Measurements from ENCODE around the gene CHSY1. TPM values are rescaled to one million over a fixed set of nuclear protein-coding genes. Genes with fewer than 3 reads are reported as not detected.

The CHSY1 gene
- total and polyA plus RNA-seq, 5 donors = 11.9 to 44.7 (median 27.0) TPM

DNA sequence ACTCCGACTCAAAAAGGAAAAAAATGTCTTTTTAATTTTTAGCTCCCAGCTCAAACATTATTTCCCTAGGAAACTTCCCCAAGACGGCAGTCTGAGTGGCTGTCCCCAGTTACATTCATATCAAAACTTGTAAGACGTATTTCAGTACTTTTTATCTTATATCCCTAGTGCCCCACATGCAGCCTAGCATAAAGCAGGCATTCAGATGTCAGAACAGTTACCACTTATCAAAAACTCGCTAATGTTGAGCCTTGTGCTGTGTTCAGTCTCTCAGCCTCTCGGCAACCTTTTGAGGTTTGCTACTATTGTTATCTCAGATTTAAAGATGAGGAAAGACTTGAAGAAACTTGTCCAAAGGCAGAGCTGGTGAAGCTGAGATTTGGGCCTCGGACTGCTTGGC, 32.1 kb upstream of the CHSY1 start:
- no peaks in the 10 kb centered on the region for H3K4me1 ChIP-seq (ENCODE audit: control insufficient read depth, insufficient read depth, low read length)
- no peaks in the 10 kb centered on the region for H3K9me3 ChIP-seq (ENCODE audit: control insufficient read depth, low read length)
- 84% methylated on average over 6 of the region's 6 CpGs for WGBS
- ATAC-seq (no peak), DNase-seq (no peak)
- no peak overlapping the region for H3K4me3 ChIP-seq (ENCODE audit: low read length)
- no peak overlapping the region for H3K27ac ChIP-seq (ENCODE audit: low read length)
- intact Hi-C loops (cut with DNase I) = no loop called here
- H3K27me3 ChIP-seq (ENCODE audit: control insufficient read depth, insufficient read depth) = no peaks in the 10 kb centered on the region

DNA sequence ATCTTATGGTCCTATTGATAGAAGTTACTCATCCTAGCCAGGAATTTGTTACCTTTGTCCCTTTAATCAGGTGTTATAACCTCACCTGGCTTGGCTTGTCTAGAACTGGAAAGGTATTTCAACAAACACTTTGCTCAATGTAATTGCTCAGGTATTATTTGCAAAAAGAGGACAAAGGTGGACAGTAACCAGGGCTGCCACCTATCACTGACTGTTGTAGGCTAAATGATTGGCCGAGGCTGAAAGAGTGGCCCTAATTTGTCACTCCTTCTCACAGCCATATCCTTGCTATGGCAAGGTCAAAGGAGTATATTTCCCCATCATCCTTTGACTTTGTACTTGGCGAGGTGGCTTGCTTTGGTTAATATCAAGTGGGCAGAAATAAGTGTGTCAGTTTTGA, 28.2 kb upstream of the CHSY1 start:
- DNase-seq = no peak
- Histone ChIP-seq H3K27ac (ENCODE audit: low read length) (no peak overlapping the region), H3K4me3 (ENCODE audit: low read length) (no peak overlapping the region), H3K27me3 (ENCODE audit: control insufficient read depth, insufficient read depth) (no peaks in the 10 kb centered on the region), H3K4me1 (ENCODE audit: control insufficient read depth, insufficient read depth, low read length) (peaks cover 2% of the 10 kb centered on the region), H3K9me3 (ENCODE audit: control insufficient read depth, low read length) (no peaks in the 10 kb centered on the region)
- ATAC-seq = no peak
- intact Hi-C loops (cut with DNase I) = no loop called here
- WGBS = 90% methylated on average over 2 of the region's 2 CpGs

DNA sequence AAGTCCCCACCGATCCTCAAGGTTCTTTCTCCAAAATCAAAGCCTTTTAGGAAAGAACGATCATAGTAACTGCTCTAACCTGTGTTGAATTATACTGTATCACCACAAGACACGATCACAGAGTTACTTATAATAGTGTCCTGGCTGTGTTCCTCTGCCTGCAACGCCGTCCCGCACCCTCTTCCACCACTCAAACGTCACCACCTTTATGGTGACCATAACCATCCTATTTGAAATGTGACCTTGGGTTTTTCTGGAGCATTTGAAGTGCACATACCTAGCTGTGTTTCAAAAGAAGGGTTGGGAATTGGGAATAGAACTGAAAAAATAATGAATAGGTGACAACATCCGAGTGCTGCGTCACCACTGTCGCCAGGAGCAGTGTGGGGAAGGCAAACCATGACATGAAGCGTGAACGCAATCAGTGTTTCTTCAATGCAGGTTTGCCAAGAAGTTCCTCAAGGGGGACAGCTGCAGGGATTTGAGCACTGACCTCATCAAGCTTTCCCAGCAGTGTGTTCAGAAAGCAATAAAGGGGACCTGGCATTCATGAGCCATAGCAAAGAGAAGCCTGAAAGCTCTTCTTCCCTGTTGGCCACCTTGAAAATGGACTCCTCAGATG, 26.2 kb upstream of the CHSY1 start:
- Histone ChIP-seq H3K27me3 (ENCODE audit: control insufficient read depth, insufficient read depth) (no peaks in the 10 kb centered on the region), H3K9me3 (ENCODE audit: control insufficient read depth, low read length) (no peaks in the 10 kb centered on the region), H3K4me1 (ENCODE audit: control insufficient read depth, insufficient read depth, low read length) (peaks cover 2% of the 10 kb centered on the region), H3K4me3 (ENCODE audit: low read length) (peak overlapping the region; percentile 53), H3K27ac (ENCODE audit: low read length) (peak overlapping the region; percentile 60)
- ATAC-seq = no peak
- no peak for DNase-seq
- WGBS = 75% methylated on average over 12 of the region's 12 CpGs
- intact Hi-C loops (cut with DNase I) = no loop called here

DNA sequence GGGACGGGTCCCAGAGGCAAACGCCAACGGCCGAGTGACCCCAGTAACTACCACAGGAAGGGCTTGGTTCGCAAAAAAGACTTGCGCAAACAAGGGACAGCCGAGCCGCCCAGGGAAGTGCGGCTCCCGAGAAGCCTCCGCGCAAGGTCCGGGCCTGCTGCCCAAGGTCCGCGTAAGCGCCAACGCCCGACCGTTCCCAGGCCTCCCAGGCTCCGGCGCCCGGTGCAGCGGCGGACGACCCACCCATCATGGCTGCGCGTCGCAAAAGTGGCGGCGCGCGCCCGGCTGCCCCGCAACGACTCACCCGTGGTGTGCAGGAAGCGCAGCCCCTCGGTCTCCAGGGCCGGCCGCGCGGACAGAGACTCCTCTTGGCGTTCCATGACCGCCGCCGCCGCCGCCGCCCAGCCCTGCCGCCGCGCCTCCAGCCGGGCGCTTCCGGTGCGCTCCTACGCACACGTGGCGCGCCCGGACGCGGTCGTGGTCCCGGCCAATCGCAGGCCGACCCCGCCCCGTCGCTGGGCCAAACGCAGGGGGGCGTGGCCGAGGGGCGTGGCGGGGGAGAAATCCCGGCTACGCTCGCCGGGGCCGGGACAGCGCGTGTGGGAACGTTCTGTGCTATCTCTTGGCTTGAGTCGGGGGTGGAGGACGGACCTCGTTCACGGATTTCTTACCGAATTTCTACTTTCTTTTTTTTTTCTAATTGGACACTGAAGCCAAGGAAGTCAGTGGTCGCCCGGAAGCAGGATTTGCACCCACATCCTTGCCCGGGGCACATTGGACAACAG, 25.4 kb upstream of the CHSY1 start, which contains the start of gene SELENOS:
Gene SELENOS (minus strand): TSS at position 448 of the 785 bp plus-strand sequence. CDS start 68 bp downstream, at position 380.
- intact Hi-C loops (cut with DNase I) = no loop called here
- under 1% methylated on average over 91 of the region's 91 CpGs for WGBS

DNA sequence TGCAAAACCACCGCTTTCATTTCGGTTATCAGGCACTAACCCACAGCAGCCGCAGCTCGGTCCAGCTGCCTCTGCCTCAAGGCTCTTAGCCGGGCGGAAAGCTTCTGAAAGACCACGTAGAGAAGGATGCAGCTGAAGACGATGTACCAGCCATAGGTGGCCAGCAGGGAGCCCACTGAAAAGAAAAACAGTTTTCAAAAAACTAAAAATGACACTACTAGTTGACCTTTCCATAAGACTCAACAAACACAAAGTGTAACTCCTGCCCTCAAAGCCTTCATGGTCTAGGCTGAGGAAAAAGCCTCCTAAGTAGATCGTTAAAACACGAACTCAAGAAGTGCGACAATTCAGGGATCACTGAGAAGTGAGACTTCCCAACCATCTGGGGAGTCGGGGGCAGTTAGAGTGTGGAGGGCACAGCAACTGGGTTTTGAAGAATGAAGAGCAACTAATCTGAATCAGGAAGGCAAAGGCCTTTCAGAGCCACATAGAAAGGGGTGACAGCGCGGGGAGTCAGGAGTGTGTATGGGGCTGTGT, 24.7 kb upstream of the CHSY1 start:
- 11% methylated on average over 14 of the region's 14 CpGs for WGBS
- peak overlapping the region; percentile 68 for H3K27ac ChIP-seq (ENCODE audit: low read length)
- DNase-seq = no peak
- no peaks in the 10 kb centered on the region for H3K27me3 ChIP-seq (ENCODE audit: control insufficient read depth, insufficient read depth)
- intact Hi-C loops (cut with DNase I) = no loop called here
- H3K9me3 ChIP-seq (ENCODE audit: control insufficient read depth, low read length) = no peaks in the 10 kb centered on the region
- peak in 1 of 2 donors; percentile 10 for ATAC-seq
- peaks cover 2% of the 10 kb centered on the region for H3K4me1 ChIP-seq (ENCODE audit: control insufficient read depth, insufficient read depth, low read length)
- peak overlapping the region; percentile 53 for H3K4me3 ChIP-seq (ENCODE audit: low read length)

More for the DNA sequence above, 25.4 kb upstream of the CHSY1 start, which contains the start of gene SELENOS:
- peak within 1 kb of the TSS; percentile 68 for H3K27ac ChIP-seq (ENCODE audit: low read length)
- DNase-seq (peak; percentile 93 to 98 (median 97)), ATAC-seq (peak; percentile 98)
- H3K9me3 ChIP-seq (ENCODE audit: control insufficient read depth, low read length) = no peaks in the 10 kb centered on the region
- peak within 1 kb of the TSS; percentile 53 for H3K4me3 ChIP-seq (ENCODE audit: low read length)
- H3K4me1 ChIP-seq (ENCODE audit: control insufficient read depth, insufficient read depth, low read length) = peaks cover 2% of the 10 kb centered on the region
- no peaks in the 10 kb centered on the region for H3K27me3 ChIP-seq (ENCODE audit: control insufficient read depth, insufficient read depth)

DNA sequence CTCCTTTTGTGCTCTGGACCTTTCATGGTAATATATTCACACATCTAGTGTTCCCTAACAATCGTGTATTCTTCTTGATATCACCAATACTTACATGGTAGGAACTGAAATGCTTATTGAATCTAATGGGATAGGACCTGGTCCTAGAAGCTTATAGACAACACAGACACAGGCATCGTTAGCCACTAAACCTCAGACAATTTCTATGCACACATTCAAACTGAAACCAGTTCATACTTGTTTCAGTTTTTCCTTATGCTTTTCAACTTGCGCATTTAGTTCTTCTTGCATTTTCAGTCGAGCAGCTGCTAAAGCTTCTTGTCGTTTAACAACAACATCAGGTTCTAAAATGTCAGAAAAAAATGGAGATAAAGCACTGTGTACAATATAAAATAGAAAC, 23.2 kb upstream of the CHSY1 start:
- intact Hi-C loops (cut with DNase I) = no loop called here
- H3K27ac ChIP-seq (ENCODE audit: low read length) = no peak overlapping the region
- no peaks in the 10 kb centered on the region for H3K27me3 ChIP-seq (ENCODE audit: control insufficient read depth, insufficient read depth)
- H3K9me3 ChIP-seq (ENCODE audit: control insufficient read depth, low read length) = no peaks in the 10 kb centered on the region
- DNase-seq (no peak), ATAC-seq (no peak)
- WGBS = 88% methylated on average over 5 of the region's 5 CpGs
- no peak overlapping the region for H3K4me3 ChIP-seq (ENCODE audit: low read length)
- peaks cover 2% of the 10 kb centered on the region for H3K4me1 ChIP-seq (ENCODE audit: control insufficient read depth, insufficient read depth, low read length)

DNA sequence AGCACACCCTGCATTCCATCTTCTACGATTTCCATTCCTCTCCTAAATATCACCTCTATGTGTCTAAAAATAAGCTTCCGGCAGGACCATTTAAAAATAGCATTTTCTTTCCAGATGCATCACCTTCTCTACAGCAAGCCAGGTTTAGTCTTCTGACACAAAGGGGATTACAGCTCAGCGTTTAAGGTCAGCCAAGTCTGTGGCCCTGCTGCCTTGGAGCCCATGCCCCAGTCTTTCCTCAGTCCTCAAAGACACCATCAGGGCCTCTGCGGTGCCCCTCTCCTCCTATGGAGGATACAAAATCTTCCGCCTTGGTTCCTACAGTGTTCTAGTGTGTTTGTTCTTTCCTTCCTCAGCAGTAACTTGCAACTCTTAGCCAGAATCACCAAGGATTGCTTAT, 21.7 kb upstream of the CHSY1 start:
- Histone ChIP-seq H3K4me1 (ENCODE audit: control insufficient read depth, insufficient read depth, low read length) (peaks cover 2% of the 10 kb centered on the region), H3K27ac (ENCODE audit: low read length) (no peak overlapping the region), H3K27me3 (ENCODE audit: control insufficient read depth, insufficient read depth) (no peaks in the 10 kb centered on the region), H3K9me3 (ENCODE audit: control insufficient read depth, low read length) (no peaks in the 10 kb centered on the region), H3K4me3 (ENCODE audit: low read length) (no peak overlapping the region)
- ATAC-seq = no peak
- no peak for DNase-seq
- WGBS = 82% methylated on average over 5 of the region's 5 CpGs
- intact Hi-C loops (cut with DNase I) = no loop called here

DNA sequence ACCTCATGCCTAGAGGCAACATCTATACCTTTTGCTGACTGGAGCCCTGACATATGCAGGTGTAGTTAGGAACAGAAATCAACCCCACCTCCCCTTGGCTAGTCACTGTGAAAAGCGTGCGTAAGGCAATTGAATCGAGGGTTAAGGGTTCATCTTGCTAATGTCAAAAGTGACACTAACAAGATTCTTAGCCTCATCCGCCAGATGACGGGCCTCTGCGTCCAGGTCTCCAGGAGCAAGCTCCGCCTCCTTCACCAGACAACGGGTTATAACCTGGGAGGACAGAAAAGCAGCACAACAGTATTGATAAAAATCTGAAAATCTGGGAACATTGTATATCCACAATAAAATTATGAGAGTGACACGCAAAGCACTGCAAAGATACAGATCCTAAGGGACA, 20.7 kb upstream of the CHSY1 start:
- 83% methylated on average over 9 of the region's 9 CpGs for WGBS
- intact Hi-C loops (cut with DNase I) = no loop called here
- H3K27ac ChIP-seq (ENCODE audit: low read length) = no peak overlapping the region
- ATAC-seq (no peak), DNase-seq (no peak)
- H3K9me3 ChIP-seq (ENCODE audit: control insufficient read depth, low read length) = no peaks in the 10 kb centered on the region
- H3K4me1 ChIP-seq (ENCODE audit: control insufficient read depth, insufficient read depth, low read length) = no peaks in the 10 kb centered on the region
- no peaks in the 10 kb centered on the region for H3K27me3 ChIP-seq (ENCODE audit: control insufficient read depth, insufficient read depth)
- H3K4me3 ChIP-seq (ENCODE audit: low read length) = no peak overlapping the region

DNA sequence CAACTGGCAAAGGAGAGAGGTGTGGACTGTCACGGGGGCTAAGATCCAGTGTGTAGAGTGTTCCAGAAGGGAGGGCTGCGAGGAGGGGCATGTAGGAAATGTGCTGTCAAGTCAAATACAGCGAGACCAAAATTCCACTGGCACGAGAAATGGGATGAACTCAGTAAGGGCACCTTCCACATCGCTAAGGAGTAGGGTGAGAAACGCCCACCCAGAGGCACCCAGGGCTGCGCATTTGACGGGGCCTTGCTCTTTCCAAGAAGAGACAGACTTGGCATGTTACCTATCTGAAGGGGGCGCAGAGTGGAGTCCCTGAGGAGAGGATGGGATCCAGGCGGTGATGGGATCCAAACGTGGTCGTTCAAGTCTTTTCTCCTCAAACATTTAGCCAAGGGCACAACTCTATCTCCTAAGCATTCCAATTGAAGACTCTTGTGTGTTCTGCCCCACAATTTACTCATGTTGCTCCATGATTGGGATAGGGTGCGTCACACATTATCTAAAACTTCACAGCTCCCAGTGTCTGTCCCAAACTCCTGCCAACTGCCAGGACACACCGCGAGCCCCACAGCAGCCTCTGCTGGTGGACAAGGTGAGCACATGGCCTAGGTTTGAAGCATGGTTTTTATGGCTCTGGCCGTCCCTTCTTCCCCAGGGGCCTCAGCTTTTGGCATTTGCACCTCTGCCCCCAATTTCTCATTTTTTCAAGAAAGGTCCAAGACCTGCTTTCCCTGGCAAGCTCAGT, 17.8 kb upstream of the CHSY1 start:
- DNase-seq (peak; percentile 59 to 79 (median 69)), ATAC-seq (peak; percentile 48 to 56)
- WGBS = 67% methylated on average over 16 of the region's 16 CpGs
- no peak overlapping the region for H3K27ac ChIP-seq (ENCODE audit: low read length)
- H3K4me3 ChIP-seq (ENCODE audit: low read length) = no peak overlapping the region
- no peaks in the 10 kb centered on the region for H3K4me1 ChIP-seq (ENCODE audit: control insufficient read depth, insufficient read depth, low read length)
- no peaks in the 10 kb centered on the region for H3K9me3 ChIP-seq (ENCODE audit: control insufficient read depth, low read length)
- intact Hi-C loops (cut with DNase I) = loop anchor here in 1 of 4 donors (10.0 kb wide), 1 partner anchor 645 kb away; no protein-coding TSS in a partner anchor
- no peaks in the 10 kb centered on the region for H3K27me3 ChIP-seq (ENCODE audit: control insufficient read depth, insufficient read depth)

DNA sequence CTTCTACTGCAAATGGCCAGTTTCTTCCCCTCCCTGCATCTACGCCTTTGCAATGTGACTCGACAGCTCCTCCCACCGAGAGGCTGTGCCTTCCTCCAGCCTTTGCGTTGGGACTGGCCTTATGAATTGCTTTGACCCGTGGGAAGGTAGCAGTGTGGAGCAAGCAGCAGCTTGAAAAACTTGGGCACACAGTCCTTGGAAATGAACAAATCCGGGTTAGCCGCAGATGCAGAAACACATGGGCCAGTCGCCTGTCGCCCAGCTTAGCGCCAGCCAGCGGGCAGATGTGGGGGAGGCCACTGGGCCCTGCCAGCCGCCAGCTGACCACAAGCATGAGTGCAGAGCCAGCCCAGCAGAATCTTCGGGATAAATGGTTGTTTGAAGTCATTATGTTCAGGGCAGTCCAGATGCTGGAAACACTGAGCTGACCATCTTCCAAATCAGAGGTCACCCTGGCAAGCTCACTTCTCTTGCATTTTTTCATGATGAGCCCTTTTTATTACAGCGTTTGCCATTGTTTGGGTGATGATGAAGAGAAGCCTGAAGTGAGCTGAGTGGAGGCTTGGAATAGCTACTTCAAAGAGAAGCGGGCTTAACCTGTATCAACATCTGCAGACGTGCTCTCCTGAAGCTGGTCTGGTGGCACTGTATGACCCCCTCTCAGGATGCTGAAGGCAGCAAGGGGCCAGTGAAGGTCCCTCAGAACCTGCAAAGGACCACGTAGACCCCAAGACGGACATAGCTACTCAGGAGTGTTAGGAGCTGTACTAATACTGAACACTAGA, 15.7 kb upstream of the CHSY1 start:
- peak; percentile 62 to 79 (median 78) for DNase-seq
- H3K27ac ChIP-seq (ENCODE audit: low read length) = peak overlapping the region; percentile 69
- 53% methylated on average over 18 of the region's 18 CpGs for WGBS
- no peaks in the 10 kb centered on the region for H3K4me1 ChIP-seq (ENCODE audit: control insufficient read depth, insufficient read depth, low read length)
- no peak overlapping the region for H3K4me3 ChIP-seq (ENCODE audit: low read length)
- no peaks in the 10 kb centered on the region for H3K27me3 ChIP-seq (ENCODE audit: control insufficient read depth, insufficient read depth)
- no peaks in the 10 kb centered on the region for H3K9me3 ChIP-seq (ENCODE audit: control insufficient read depth, low read length)
- intact Hi-C loops (cut with DNase I) = loop anchor here in 1 of 4 donors (10.0 kb wide), 1 partner anchor 643 kb away; no protein-coding TSS in a partner anchor
- peak; percentile 57 to 61 for ATAC-seq
